Skin of body (tissue), 2 donors: ENCODE data around the gene COMMD9. TPM values are rescaled to one million over a fixed set of nuclear protein-coding genes. Genes with fewer than 3 reads are reported as not detected.

Source experiments
- DNase-seq: peaks from one replicate; lab custom pipeline; 2025; lab: John Stamatoyannopoulos, UW
- total RNA-seq: library from RNA; depleted of rRNA; stranded (reverse); fragments of >200 nt; gene quantifications from one replicate; pipeline ENCODE4 v1.2.3, GENCODE V29; 2014

The COMMD9 gene
- total RNA-seq, 1 donor from 2014 or later, result 22.3 TPM

- no peak for DNase-seq
Measured at GRCh38 chr11:36224209-36224882, 64.9 kb downstream of the COMMD9 start.

GRCh38 chr11:36222831-36223635 is 66.2 kb downstream of the COMMD9 start:
- no peak for DNase-seq

Other genes starting within 250 kb of the COMMD9 start
- gene PRR5L, start 6.9 kb upstream of the COMMD9 start, total RNA-seq, result 8.1 TPM
- gene TRAF6, start 220.8 kb upstream of the COMMD9 start, total RNA-seq, result 10.0 TPM